ENCODE data around the gene SERGEF.

GRCh38 chr11:17769218-17769617, 243.6 kb downstream of the SERGEF start:
- TF ChIP-seq CTCF (IDR thresholded peaks at IDR 0.05) (no peak), POLR2A (IDR thresholded peaks at IDR 0.05) (no peak)

All from ovary (tissue), 3 donors.